ENCODE results near the gene GCNT1. TPM values are rescaled to one million over a fixed set of nuclear protein-coding genes. Genes with fewer than 3 reads are reported as not detected.

The GCNT1 gene
- total RNA-seq, 1 donor from 2014 or later, result 3.7 TPM

- Histone ChIP-seq H3K4me1 (ENCODE audit: control insufficient read depth in 3 of 3, insufficient read depth in 3 of 3, low read length in 3 of 3) (no peaks in the 10 kb centered on the region), H3K4me3 (ENCODE audit: low read length in 3 of 3) (no peak overlapping the region), H3K27me3 (ENCODE audit: control insufficient read depth in 3 of 3, insufficient read depth in 3 of 3, low read length in 3 of 3) (no peaks in the 10 kb centered on the region), H3K9ac (ENCODE audit: low read depth in 1 of 3, low read length in 3 of 3) (no peak overlapping the region), H3K9me3 (ENCODE audit: control insufficient read depth in 3 of 3, low read length in 3 of 3) (no peaks in the 10 kb centered on the region), H3K36me3 (ENCODE audit: control insufficient read depth in 3 of 3, insufficient read depth in 3 of 3, low read length in 3 of 3) (no peaks in the 10 kb centered on the region), H3K27ac (ENCODE audit: low read depth, low read length) (no peak overlapping the region)
These were observed 93.9 kb downstream of the GCNT1 start for GRCh38 chr9:76552751-76553455.

- H3K4me1 ChIP-seq (ENCODE audit: control insufficient read depth in 3 of 3, insufficient read depth in 3 of 3, low read length in 3 of 3), result no peaks in the 10 kb centered on the region
- no peaks in the 10 kb centered on the region for H3K36me3 ChIP-seq (ENCODE audit: control insufficient read depth in 3 of 3, insufficient read depth in 3 of 3, low read length in 3 of 3)
- H3K9me3 ChIP-seq (ENCODE audit: control insufficient read depth in 3 of 3, low read length in 3 of 3), result no peaks in the 10 kb centered on the region
- H3K27ac ChIP-seq (ENCODE audit: low read depth, low read length), result no peak overlapping the region
- no peak overlapping the region for H3K4me3 ChIP-seq (ENCODE audit: low read length in 3 of 3)
- H3K9ac ChIP-seq (ENCODE audit: low read depth in 1 of 3, low read length in 3 of 3), result no peak overlapping the region
- H3K27me3 ChIP-seq (ENCODE audit: control insufficient read depth in 3 of 3, insufficient read depth in 3 of 3, low read length in 3 of 3), result no peaks in the 10 kb centered on the region
These were observed 94.7 kb downstream of the GCNT1 start for GRCh38 chr9:76553680-76554079.

Other genes with a start within 250 kb of the GCNT1 start
- gene RFK, start 64.8 kb upstream of the GCNT1 start, total RNA-seq, result 7.8 TPM